D721Med (cell line): ENCODE data around the gene MFSD6L.

ENCODE experiments used
- DNase-seq: peaks from one replicate; pipeline ENCODE4 v3.0.0; 2011; ENCODE audit warnings: low spot score; ENCODE audit not compliant: insufficient read length
- FAIRE-seq: peaks from 2 replicates; lab custom pipeline; 2011; peaks lifted over from hg19 to GRCh38; lab: Jason Lieb, UNC
- CTCF ChIP-seq: IDR thresholded peaks from 2 replicates; pipeline ENCODE4 v1.5.1; 2012; ENCODE audit warnings: mild to moderate bottlenecking, control low read depth; ENCODE audit not compliant: insufficient read depth; ENCODE audit errors: missing control alignments

The MFSD6L gene

GRCh38 chr17:8825802-8826201 lies 26.6 kb upstream of the MFSD6L start:
- TF ChIP-seq CTCF = no peak
- no peak for FAIRE-seq
- no peak for DNase-seq

GRCh38 chr17:8823279-8823678 lies 24.1 kb upstream of the MFSD6L start:
- no peak for TF ChIP-seq CTCF
- FAIRE-seq (no peak), DNase-seq (no peak)

- no peak for DNase-seq
- TF ChIP-seq CTCF = no peak
- no peak for FAIRE-seq
These were observed 23.4 kb upstream of the MFSD6L start for GRCh38 chr17:8822401-8823035.

- no peak for TF ChIP-seq CTCF
- FAIRE-seq = no peak
- DNase-seq = no peak
These were observed 22.4 kb upstream of the MFSD6L start for GRCh38 chr17:8821446-8822105.

GRCh38 chr17:8820311-8821010 lies 21.3 kb upstream of the MFSD6L start:
- DNase-seq (no peak), FAIRE-seq (no peak)
- no peak for TF ChIP-seq CTCF

GRCh38 chr17:8818654-8819330 lies 19.6 kb upstream of the MFSD6L start:
- FAIRE-seq = no peak
- no peak for DNase-seq

More at GRCh38 chr17:8818654-8819330, 19.6 kb upstream of the MFSD6L start:
- TF ChIP-seq CTCF = no peak
